A673 (cell line): ENCODE results near the gene COQ8B. TPM values are rescaled to one million over a fixed set of nuclear protein-coding genes. Genes with fewer than 3 reads are reported as not detected.

Experiments
- BruUV-seq: library from RNA; stranded (reverse); fragments of 400-500 nt; replicated peaks from 2 replicates; lab custom pipeline; 2021; lab: Mats Ljungman, UMichigan
- CTCF ChIA-PET: fragments of 300-600 bp; sonication (Branson Sonifier 250); formaldehyde crosslinking; loops from one replicate; lab custom pipeline; 2022; ENCODE audit warnings: antibody characterized with exemption; lab: Charles Lee
- POLR2A ChIA-PET: fragments of 300-600 bp; sonication (Branson Sonifier 250); formaldehyde crosslinking; loops from one replicate; lab custom pipeline; 2022; ENCODE audit warnings: antibody characterized with exemption; ENCODE audit not compliant: low non-redundant PET; lab: Charles Lee
- DNase-seq: peaks from one replicate; pipeline ENCODE4 v3.0.0-alpha.2; 2015; ENCODE audit warnings: low spot score
- H3K27ac ChIP-seq: fragments of 200-600 bp; sonication (generic); 2 replicates; pipeline ENCODE4 v1.5.1; 2016; ENCODE audit warnings: mixed run types, low read depth, mild to moderate bottlenecking, mixed read lengths, antibody characterized with exemption, low read length; ENCODE audit not compliant: poor library complexity, severe bottlenecking
- H3K27me3 ChIP-seq: fragments of 200-600 bp; sonication (generic); replicated peaks from 2 replicates; pipeline ENCODE4 v1.6.1; 2017; ENCODE audit warnings: mixed run types, low read depth, mild to moderate bottlenecking, mixed read lengths, antibody characterized with exemption, low read length; ENCODE audit not compliant: insufficient read depth, poor library complexity
- H3K36me3 ChIP-seq: fragments of 200-600 bp; sonication (generic); 2 replicates; pipeline ENCODE4 v1.6.1; 2016; ENCODE audit warnings: mixed run types, mild to moderate bottlenecking, mixed read lengths, antibody characterized with exemption, low read length; ENCODE audit not compliant: insufficient read depth, poor library complexity, severe bottlenecking
- H3K4me1 ChIP-seq: fragments of 200-600 bp; sonication (generic); 2 replicates; pipeline ENCODE4 v1.6.1; 2017; ENCODE audit warnings: mixed run types, mild to moderate bottlenecking, mixed read lengths, antibody characterized with exemption, low read length; ENCODE audit not compliant: insufficient read depth, poor library complexity, severe bottlenecking
- H3K4me3 ChIP-seq: fragments of 200-600 bp; sonication (generic); 2 replicates; pipeline ENCODE4 v1.5.1; 2016; ENCODE audit warnings: low read depth, mixed run types, mild to moderate bottlenecking, mixed read lengths, low read length; ENCODE audit not compliant: poor library complexity, severe bottlenecking
- H3K9me3 ChIP-seq: fragments of 200-600 bp; sonication (generic); 2 replicates; pipeline ENCODE4 v1.6.1; 2016; ENCODE audit warnings: mixed run types, low read depth, mild to moderate bottlenecking, mixed read lengths, antibody characterized with exemption, low read length; ENCODE audit not compliant: poor library complexity, severe bottlenecking
- EZH2 ChIP-seq: fragments of 200-600 bp; sonication (generic); IDR thresholded peaks from 2 replicates; pipeline ENCODE4 v1.6.1; 2017; ENCODE audit warnings: borderline replicate concordance, low read depth, mild to moderate bottlenecking, mixed read lengths, antibody characterized with exemption, low read length; ENCODE audit not compliant: poor library complexity, severe bottlenecking
- intact Hi-C: fragments of 100-400 bp; cut with micrococcal nuclease; formaldehyde crosslinking; loops from one replicate; pipeline ENCODE4 v1.10.0; 2022; ENCODE audit not compliant: unreplicated experiment
- total RNA-seq: library from RNA; stranded (reverse); gene quantifications from 2 replicates; pipeline ENCODE4 v1.2.3, GENCODE V29; 2021
- TF ChIP-seq, protein P1 (sequence below): fragments of 300-800, 200-600 bp; sonication (generic); conservative IDR thresholded peaks from 2 replicates; pipeline ENCODE4 v1.5.1; 2017; ENCODE audit warnings: low read depth, mild to moderate bottlenecking, antibody characterized with exemption, low read length, moderate library complexity, mixed read lengths

Gene COQ8B
- total RNA-seq, 1 experiment from 2014 or later = 34.1 TPM

- Histone ChIP-seq H3K36me3 (no peaks in the 10 kb centered on the region), H3K9me3 (no peaks in the 10 kb centered on the region), H3K27ac (no peak overlapping the region), H3K4me3 (no peak overlapping the region), H3K4me1 (peaks cover 18% of the 10 kb centered on the region), H3K27me3 (no peaks in the 10 kb centered on the region)
- intact Hi-C loops = no loop called here
- BruUV-seq = no TSS peak
- DNase-seq = no peak
- TF ChIP-seq, protein P1, sequence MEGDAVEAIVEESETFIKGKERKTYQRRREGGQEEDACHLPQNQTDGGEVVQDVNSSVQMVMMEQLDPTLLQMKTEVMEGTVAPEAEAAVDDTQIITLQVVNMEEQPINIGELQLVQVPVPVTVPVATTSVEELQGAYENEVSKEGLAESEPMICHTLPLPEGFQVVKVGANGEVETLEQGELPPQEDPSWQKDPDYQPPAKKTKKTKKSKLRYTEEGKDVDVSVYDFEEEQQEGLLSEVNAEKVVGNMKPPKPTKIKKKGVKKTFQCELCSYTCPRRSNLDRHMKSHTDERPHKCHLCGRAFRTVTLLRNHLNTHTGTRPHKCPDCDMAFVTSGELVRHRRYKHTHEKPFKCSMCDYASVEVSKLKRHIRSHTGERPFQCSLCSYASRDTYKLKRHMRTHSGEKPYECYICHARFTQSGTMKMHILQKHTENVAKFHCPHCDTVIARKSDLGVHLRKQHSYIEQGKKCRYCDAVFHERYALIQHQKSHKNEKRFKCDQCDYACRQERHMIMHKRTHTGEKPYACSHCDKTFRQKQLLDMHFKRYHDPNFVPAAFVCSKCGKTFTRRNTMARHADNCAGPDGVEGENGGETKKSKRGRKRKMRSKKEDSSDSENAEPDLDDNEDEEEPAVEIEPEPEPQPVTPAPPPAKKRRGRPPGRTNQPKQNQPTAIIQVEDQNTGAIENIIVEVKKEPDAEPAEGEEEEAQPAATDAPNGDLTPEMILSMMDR = no peak
- no peak for TF ChIP-seq EZH2
- CTCF ChIA-PET = interaction anchor here (0.6 kb wide), 1 partner anchor 9 kb away, joined by 3 read pairs; no protein-coding TSS in a partner anchor
- POLR2A ChIA-PET = no interaction called here
Observed at GRCh38 chr19:40642757-40643305, 73.9 kb downstream of the COQ8B start.

DNA sequence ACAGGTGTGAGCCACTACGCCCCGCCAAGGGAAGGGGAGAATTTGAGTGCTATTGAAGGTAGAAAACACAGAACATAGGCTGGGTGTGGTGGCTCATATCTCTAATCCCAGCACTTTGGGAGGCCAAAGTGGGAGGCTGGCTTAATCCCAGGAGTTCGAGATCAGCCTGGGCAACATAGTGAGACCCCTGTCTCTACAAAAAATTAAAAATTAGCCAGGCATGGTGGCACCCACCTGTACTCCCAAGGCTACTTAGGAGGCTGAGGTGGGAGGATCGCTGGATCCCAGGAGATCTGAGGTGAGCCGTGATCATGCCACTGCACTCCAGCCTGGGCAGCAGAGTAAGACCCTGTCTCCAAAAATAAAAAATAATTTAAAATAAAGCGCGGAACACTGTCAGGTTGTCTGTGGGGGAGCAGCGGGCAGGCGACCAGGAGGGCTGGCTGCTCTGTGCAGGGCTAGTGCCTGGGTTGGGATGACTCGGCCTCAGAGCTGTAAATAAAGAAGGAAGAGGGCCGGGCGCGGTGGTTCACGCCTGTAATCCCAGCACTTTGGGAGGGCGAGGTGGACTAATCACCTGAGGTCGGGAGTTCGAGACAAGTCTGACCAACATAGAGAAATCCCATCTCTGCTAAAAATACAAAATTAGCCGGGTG is 74.5 kb downstream of the COQ8B start:
- Histone ChIP-seq H3K9me3 (no peaks in the 10 kb centered on the region), H3K4me3 (no peak overlapping the region), H3K4me1 (peaks cover 18% of the 10 kb centered on the region), H3K36me3 (no peaks in the 10 kb centered on the region), H3K27me3 (no peaks in the 10 kb centered on the region), H3K27ac (no peak overlapping the region)
- no peak for TF ChIP-seq EZH2
- TF ChIP-seq, protein P1 = no peak
- ChIA-PET POLR2A (no interaction called here), CTCF (no interaction called here)
- DNase-seq = no peak
- intact Hi-C loops = no loop called here
- BruUV-seq = no TSS peak

Other genes starting within 250 kb of the COQ8B start
- gene SPTBN4, start 249.9 kb downstream of the COQ8B start, total RNA-seq = 0.43 and 0.94 TPM in 2 replicates
- 85.5 and 110 TPM in 2 replicates for gene SHKBP1, start 140.0 kb downstream of the COQ8B start, total RNA-seq
- gene LTBP4, start 115.5 kb downstream of the COQ8B start, total RNA-seq = 139 and 178 TPM in 2 replicates
- 38.4 and 49.3 TPM in 2 replicates for gene NUMBL, start 26.2 kb downstream of the COQ8B start, total RNA-seq
- gene ITPKC, start 226 bp upstream of the COQ8B start, total RNA-seq = 7.2 and 8.5 TPM in 2 replicates
- gene ACTMAP, start 33.6 kb upstream of the COQ8B start, total RNA-seq = 17.1 and 20.8 TPM in 2 replicates
- gene SNRPA, start 34.3 kb upstream of the COQ8B start, total RNA-seq = 167 and 179 TPM in 2 replicates
- 0.75 and 0.85 TPM in 2 replicates for gene MIA, start 58.6 kb upstream of the COQ8B start, total RNA-seq
- gene RAB4B, start 61.4 kb upstream of the COQ8B start, total RNA-seq = 9.1 and 14.6 TPM in 2 replicates
- gene EGLN2, start 82.3 kb upstream of the COQ8B start, total RNA-seq = 105 and 113 TPM in 2 replicates
- gene CYP2A6, start 133.6 kb upstream of the COQ8B start, total RNA-seq = not detected in 2 replicates
- gene CYP2A7, start 165.3 kb upstream of the COQ8B start, total RNA-seq = not detected in 2 replicates